ENCODE measurements around the gene ARHGAP32. TPM values are rescaled to one million over a fixed set of nuclear protein-coding genes. Genes with fewer than 3 reads are reported as not detected.

The ARHGAP32 gene
- total RNA-seq, 3 donors from 2014 or later, result 19.8 to 56.6 (median 37.4) TPM

DNA sequence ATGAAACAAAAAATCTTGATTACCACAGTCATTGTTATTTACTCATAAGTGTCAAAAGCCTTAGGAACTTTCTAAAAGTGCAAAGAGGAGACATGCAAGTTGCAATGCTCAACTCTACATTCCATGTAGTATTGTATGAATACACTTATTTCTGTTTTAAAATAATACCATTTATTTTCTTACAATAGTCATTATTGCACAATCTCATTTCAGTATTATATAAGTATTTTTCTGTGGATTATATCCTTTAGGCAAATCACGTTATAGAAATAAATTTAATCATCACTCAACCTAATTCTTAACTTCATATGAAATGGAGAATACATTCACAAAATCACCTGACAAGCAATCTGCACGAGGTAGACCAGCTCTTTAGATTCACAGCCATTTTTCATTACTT is 98.8 kb downstream of the ARHGAP32 start:
- Histone ChIP-seq H3K4me1 (no peaks in the 10 kb centered on the region), H3K9me3 (peaks cover 0 to 9% of the 10 kb centered on the region in 2 donors), H3K36me3 (no peaks in the 10 kb centered on the region), H3K4me3 (no peak overlapping the region), H3K27me3 (no peaks in the 10 kb centered on the region), H3K27ac (no peak overlapping the region)
- intact Hi-C loops (cut with DNase I; ENCODE audit: low total_unique reads), result no loop called here
- TF ChIP-seq POLR2AphosphoS5 (IDR thresholded peaks at IDR 0.05), result no peak
- TF ChIP-seq POLR2A (IDR thresholded peaks at IDR 0.05), result no peak
- TF ChIP-seq, protein P1, sequence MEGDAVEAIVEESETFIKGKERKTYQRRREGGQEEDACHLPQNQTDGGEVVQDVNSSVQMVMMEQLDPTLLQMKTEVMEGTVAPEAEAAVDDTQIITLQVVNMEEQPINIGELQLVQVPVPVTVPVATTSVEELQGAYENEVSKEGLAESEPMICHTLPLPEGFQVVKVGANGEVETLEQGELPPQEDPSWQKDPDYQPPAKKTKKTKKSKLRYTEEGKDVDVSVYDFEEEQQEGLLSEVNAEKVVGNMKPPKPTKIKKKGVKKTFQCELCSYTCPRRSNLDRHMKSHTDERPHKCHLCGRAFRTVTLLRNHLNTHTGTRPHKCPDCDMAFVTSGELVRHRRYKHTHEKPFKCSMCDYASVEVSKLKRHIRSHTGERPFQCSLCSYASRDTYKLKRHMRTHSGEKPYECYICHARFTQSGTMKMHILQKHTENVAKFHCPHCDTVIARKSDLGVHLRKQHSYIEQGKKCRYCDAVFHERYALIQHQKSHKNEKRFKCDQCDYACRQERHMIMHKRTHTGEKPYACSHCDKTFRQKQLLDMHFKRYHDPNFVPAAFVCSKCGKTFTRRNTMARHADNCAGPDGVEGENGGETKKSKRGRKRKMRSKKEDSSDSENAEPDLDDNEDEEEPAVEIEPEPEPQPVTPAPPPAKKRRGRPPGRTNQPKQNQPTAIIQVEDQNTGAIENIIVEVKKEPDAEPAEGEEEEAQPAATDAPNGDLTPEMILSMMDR (IDR thresholded peaks at IDR 0.05), result no peak
- DNase-seq (ENCODE audit: low spot score in 2 of 2), result no peak

DNA sequence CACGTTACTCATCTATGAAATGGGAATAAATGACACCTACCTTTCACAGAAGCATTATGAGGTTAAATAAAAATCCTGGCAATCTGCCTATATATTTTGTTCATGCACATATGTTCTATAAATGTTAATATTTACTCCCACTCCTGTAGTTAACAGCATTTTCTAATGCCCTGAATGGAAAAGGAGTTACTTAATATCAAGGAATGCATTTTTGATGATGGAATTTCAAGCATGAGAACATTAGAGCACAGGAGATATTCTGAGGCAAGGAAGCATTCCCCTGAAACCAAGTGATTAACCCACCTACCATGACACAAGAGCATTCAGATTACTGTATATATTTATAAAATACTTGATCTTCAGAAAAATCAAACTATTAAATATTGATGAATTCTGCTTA is 102.1 kb downstream of the ARHGAP32 start:
- H3K4me3 ChIP-seq, result no peak overlapping the region
- H3K36me3 ChIP-seq, result no peaks in the 10 kb centered on the region
- TF ChIP-seq POLR2AphosphoS5 (IDR thresholded peaks at IDR 0.05) (no peak), POLR2A (IDR thresholded peaks at IDR 0.05) (no peak)
- TF ChIP-seq, protein P1 (IDR thresholded peaks at IDR 0.05), result no peak
- peaks cover 0 to 3% of the 10 kb centered on the region in 2 donors for H3K9me3 ChIP-seq
- no peak for DNase-seq (ENCODE audit: low spot score in 2 of 2)
- intact Hi-C loops (cut with DNase I; ENCODE audit: low total_unique reads), result no loop called here
- H3K4me1 ChIP-seq, result no peaks in the 10 kb centered on the region
- H3K27me3 ChIP-seq, result no peaks in the 10 kb centered on the region
- H3K27ac ChIP-seq, result no peak overlapping the region

DNA sequence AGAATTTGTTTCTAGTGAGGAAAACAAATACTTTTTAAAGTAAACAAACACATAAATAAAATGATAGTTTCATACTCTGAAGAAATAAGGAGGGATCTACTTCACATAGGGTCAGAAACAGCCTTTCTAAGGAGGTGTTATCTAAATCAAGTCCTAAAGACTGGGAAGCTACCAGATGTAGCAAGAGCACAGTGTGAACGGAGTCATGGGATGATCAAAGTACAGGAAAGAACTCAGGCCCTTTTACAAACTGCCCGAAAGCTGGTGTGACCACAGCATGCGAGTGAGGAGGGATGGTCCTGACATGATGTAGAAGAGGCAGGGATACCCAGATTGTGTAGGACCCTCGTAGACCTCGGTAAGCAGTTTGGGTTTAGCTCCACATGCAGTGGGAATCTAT is 102.8 kb downstream of the ARHGAP32 start:
- Histone ChIP-seq H3K9me3 (peaks cover 0 to 10% of the 10 kb centered on the region in 2 donors), H3K27me3 (no peaks in the 10 kb centered on the region), H3K4me3 (no peak overlapping the region), H3K27ac (no peak overlapping the region), H3K36me3 (no peaks in the 10 kb centered on the region), H3K4me1 (no peaks in the 10 kb centered on the region)
- intact Hi-C loops (cut with DNase I; ENCODE audit: low total_unique reads), result no loop called here
- TF ChIP-seq POLR2AphosphoS5 (IDR thresholded peaks at IDR 0.05), result no peak
- TF ChIP-seq, protein P1 (IDR thresholded peaks at IDR 0.05), result no peak
- TF ChIP-seq POLR2A (IDR thresholded peaks at IDR 0.05), result no peak
- DNase-seq (ENCODE audit: low spot score in 2 of 2), result no peak

DNA sequence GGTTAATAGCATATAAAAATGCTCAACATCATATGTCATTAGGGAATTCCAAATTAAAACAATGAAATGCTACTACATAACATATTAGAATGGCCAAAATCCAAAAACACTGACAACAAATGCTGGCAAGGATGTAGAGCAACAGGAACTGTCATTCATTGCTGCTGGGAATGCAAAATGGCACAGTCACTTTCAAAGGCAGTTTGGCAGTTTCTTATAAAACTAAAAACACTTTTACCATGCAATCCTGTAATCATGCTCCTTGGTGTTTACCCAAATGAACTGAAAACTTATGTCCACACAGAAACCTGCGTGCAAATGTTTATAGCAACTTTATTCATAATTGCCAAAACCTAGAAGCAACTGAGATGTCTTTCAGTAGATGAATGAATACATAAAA is 105.1 kb downstream of the ARHGAP32 start:
- TF ChIP-seq POLR2A (IDR thresholded peaks at IDR 0.05), result no peak
- TF ChIP-seq POLR2AphosphoS5 (IDR thresholded peaks at IDR 0.05), result no peak
- TF ChIP-seq, protein P1 (IDR thresholded peaks at IDR 0.05), result no peak

DNA sequence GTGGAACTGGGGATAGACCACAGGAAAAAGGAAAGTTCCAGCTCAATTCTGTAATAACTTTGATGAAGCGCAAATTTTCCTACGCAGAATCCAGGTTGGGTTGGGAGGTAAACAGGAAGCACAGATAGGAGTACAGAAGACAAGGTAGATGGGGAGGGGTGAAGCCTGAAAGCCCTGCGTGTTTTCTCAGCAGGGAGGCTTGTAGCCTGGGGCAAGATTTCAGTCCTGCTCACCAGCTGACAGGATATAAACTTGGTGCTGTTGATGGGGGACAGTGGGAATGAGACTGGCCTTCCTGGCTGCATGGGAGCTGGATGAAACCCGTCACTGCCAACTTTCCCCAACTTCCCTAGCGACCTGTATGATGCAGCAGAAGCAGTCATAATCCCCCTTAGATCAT is 114.9 kb downstream of the ARHGAP32 start:
- Histone ChIP-seq H3K4me3 (no peak overlapping the region), H3K9me3 (peaks cover 0 to 2% of the 10 kb centered on the region in 2 donors), H3K36me3 (no peaks in the 10 kb centered on the region), H3K27ac (no peak overlapping the region), H3K27me3 (no peaks in the 10 kb centered on the region), H3K4me1 (no peaks in the 10 kb centered on the region)
- no peak for TF ChIP-seq POLR2A (IDR thresholded peaks at IDR 0.05)
- no peak for TF ChIP-seq POLR2AphosphoS5 (IDR thresholded peaks at IDR 0.05)
- TF ChIP-seq, protein P1 (IDR thresholded peaks at IDR 0.05), result no peak
- no peak for DNase-seq (ENCODE audit: low spot score in 2 of 2)
- intact Hi-C loops (cut with DNase I; ENCODE audit: low total_unique reads), result no loop called here

More for the DNA sequence above, 105.1 kb downstream of the ARHGAP32 start:
- intact Hi-C loops (cut with DNase I; ENCODE audit: low total_unique reads), result no loop called here
- no peak overlapping the region for H3K4me3 ChIP-seq
- no peaks in the 10 kb centered on the region for H3K36me3 ChIP-seq
- H3K27ac ChIP-seq, result no peak overlapping the region
- H3K4me1 ChIP-seq, result no peaks in the 10 kb centered on the region
- no peaks in the 10 kb centered on the region for H3K27me3 ChIP-seq
- peaks cover 0 to 33% of the 10 kb centered on the region in 2 donors for H3K9me3 ChIP-seq
- DNase-seq (ENCODE audit: low spot score in 2 of 2), result no peak

Measured in breast epithelium (tissue), 4 donors.